ENCODE results near the gene TRPM4. TPM values are rescaled to one million over a fixed set of nuclear protein-coding genes. Genes with fewer than 3 reads are reported as not detected.

TRPM4 gene
- total and polyA plus RNA-seq, 2 of the 13 experiments (the other 11 are each of a cell fraction or from before 2014, with no cell fraction given): 1.9 to 4.3 TPM

- TF ChIP-seq ZBTB46 (CRISPR knock-in tag; IDR thresholded peaks at IDR 0.05; ENCODE audit: borderline replicate concordance) (no peak), ZNF530 (CRISPR knock-in tag; IDR thresholded peaks at IDR 0.05; ENCODE audit: low read depth) (no peak), TBX3 (IDR thresholded peaks at IDR 0.05; ENCODE audit: borderline replicate concordance) (no peak), PCBP1 (IDR thresholded peaks at IDR 0.05; ENCODE audit: borderline replicate concordance, low read depth, low read length) (0 out of 2 replicates have a peak, but pooled peaks have one; percentile 18), ETS1 (CRISPR knock-in tag; IDR thresholded peaks at IDR 0.05) (no peak), MAFF (IDR thresholded peaks at IDR 0.05; ENCODE audit: low read depth, low read length) (no peak), TCF7L2 (IDR thresholded peaks at IDR 0.05; ENCODE audit: low read depth, low read length) (no peak), ZFY (CRISPR knock-in tag; IDR thresholded peaks at IDR 0.05) (peak; percentile 79), IRF1 (CRISPR knock-in tag; IDR thresholded peaks at IDR 0.05; ENCODE audit: low read depth) (0 out of 2 replicates have a peak, but pooled peaks have one; percentile 22), ETV5 (CRISPR knock-in tag; IDR thresholded peaks at IDR 0.05; ENCODE audit: borderline replicate concordance) (peak; percentile 63), ZBTB40 (IDR thresholded peaks at IDR 0.05) (no peak), ZBTB40 (CRISPR knock-in tag; IDR thresholded peaks at IDR 0.05) (peak; percentile 79), ZNF224 (CRISPR knock-in tag; IDR thresholded peaks at IDR 0.05) (0 out of 2 replicates have a peak, but pooled peaks have one; percentile 29)
Observed at GRCh38 chr19:49118565-49119410, 38.8 kb upstream of the TRPM4 start, which contains the start of gene C19orf73 (continued).

All from HepG2 (cell line).